Loucy (cell line): ENCODE results near the gene UQCC5.

ENCODE experiments used
- H2AFZ ChIP-seq: fragments of 200-600 bp; sonication (generic); 2 replicates; pipeline ENCODE4 v1.6.0; 2016; ENCODE audit warnings: antibody characterized with exemption, mild to moderate bottlenecking, low read length, moderate library complexity
- H3F3A ChIP-seq: fragments of 200-600 bp; 2 replicates; pipeline ENCODE4 v1.6.0; 2016; ENCODE audit warnings: antibody characterized with exemption, low read depth, mild to moderate bottlenecking
- H3K27me3 ChIP-seq: fragments of 200-600 bp; sonication (generic); 2 replicates; pipeline ENCODE4 v1.6.1; 2014; ENCODE audit warnings: low read length, mild to moderate bottlenecking; ENCODE audit not compliant: insufficient read depth, poor library complexity, severe bottlenecking
- H3K36me3 ChIP-seq: fragments of 200-600 bp; sonication (generic); 2 replicates; pipeline ENCODE4 v1.6.1; 2016; ENCODE audit warnings: low read length; ENCODE audit not compliant: insufficient read depth
- H3K4me1 ChIP-seq: fragments of 200-600 bp; sonication (generic); 2 replicates; pipeline ENCODE4 v1.5.1; 2014; ENCODE audit warnings: low read length, mild to moderate bottlenecking; ENCODE audit not compliant: insufficient read depth, poor library complexity, severe bottlenecking
- H3K4me2 ChIP-seq: fragments of 200-600 bp; sonication (generic); 2 replicates; pipeline ENCODE4 v1.6.0; 2014; ENCODE audit warnings: antibody characterized with exemption, low read length, low read depth, mild to moderate bottlenecking; ENCODE audit not compliant: poor library complexity, severe bottlenecking
- H3K4me3 ChIP-seq: fragments of 200-600 bp; sonication (generic); 2 replicates; pipeline ENCODE4 v1.5.1; 2014; ENCODE audit warnings: low read length, mild to moderate bottlenecking, mixed read lengths; ENCODE audit not compliant: poor library complexity, severe bottlenecking
- H3K79me2 ChIP-seq: fragments of 200-600 bp; sonication (generic); 2 replicates; pipeline ENCODE4 v1.6.1; 2014; ENCODE audit warnings: low read length; ENCODE audit not compliant: insufficient read depth
- H3K9ac ChIP-seq: fragments of 200-600 bp; sonication (generic); 2 replicates; pipeline ENCODE4 v1.6.0; 2014; ENCODE audit warnings: mild to moderate bottlenecking, low read depth, low read length, moderate library complexity; ENCODE audit not compliant: poor library complexity, severe bottlenecking
- H3K9me2 ChIP-seq: fragments of 200-600 bp; sonication (generic); replicated peaks from 2 replicates; pipeline ENCODE4 v1.6.1; 2016; ENCODE audit warnings: low read depth, low read length, mixed read lengths
- H3K9me3 ChIP-seq: fragments of 200-600 bp; sonication (generic); 2 replicates; pipeline ENCODE4 v1.6.1; 2014; ENCODE audit warnings: mild to moderate bottlenecking, antibody characterized with exemption, low read length, low read depth; ENCODE audit not compliant: insufficient read depth
- H4K20me1 ChIP-seq: fragments of 200-600 bp; sonication (generic); 2 replicates; pipeline ENCODE4 v1.6.0; 2014; ENCODE audit warnings: antibody characterized with exemption, low read length, mild to moderate bottlenecking; ENCODE audit not compliant: insufficient read depth, poor library complexity, severe bottlenecking
- CTCF ChIP-seq: fragments of 200-600 bp; sonication (generic); conservative IDR thresholded peaks from 2 replicates; pipeline ENCODE4 v1.5.1; 2014; ENCODE audit warnings: mild to moderate bottlenecking, antibody characterized with exemption, low read length
- EZH2phosphoT487 ChIP-seq: fragments of 200-600 bp; IDR thresholded peaks from 2 replicates; pipeline ENCODE4 v1.6.1; 2018; ENCODE audit warnings: antibody characterized with exemption, mild to moderate bottlenecking, moderate library complexity, borderline replicate concordance

The UQCC5 gene

GRCh38 chr3:52494445-52494844, 42.0 kb upstream of the UQCC5 start:
- H3K9me2 ChIP-seq = no peaks in the 10 kb centered on the region
- no peak overlapping the region for H3K4me2 ChIP-seq
- no peaks in the 10 kb centered on the region for H3F3A ChIP-seq
- H3K4me1 ChIP-seq = no peaks in the 10 kb centered on the region
- TF ChIP-seq CTCF (no peak), EZH2phosphoT487 (no peak)
- no peaks in the 10 kb centered on the region for H3K27me3 ChIP-seq
- no peak overlapping the region for H2AFZ ChIP-seq
- H3K36me3 ChIP-seq = peaks cover 39% of the 10 kb centered on the region; the same call in 1 of the 2 replicates
- no peak overlapping the region for H3K9ac ChIP-seq
- no peaks in the 10 kb centered on the region for H3K9me3 ChIP-seq
- H4K20me1 ChIP-seq = no peaks in the 10 kb centered on the region
- H3K79me2 ChIP-seq = no peaks in the 10 kb centered on the region
- no peak overlapping the region for H3K4me3 ChIP-seq

GRCh38 chr3:52494886-52495495, 41.4 kb upstream of the UQCC5 start, which contains the start of gene STAB1:
STAB1 (plus strand) TSS chr3:52495338; CDS start chr3:52495414, 76 bp downstream.
- H4K20me1 ChIP-seq = no peaks in the 10 kb centered on the region
- no peak within 1 kb of the TSS for H3K4me2 ChIP-seq
- no peaks in the 10 kb centered on the region for H3K27me3 ChIP-seq
- H3K9ac ChIP-seq = no peak within 1 kb of the TSS
- no peaks in the 10 kb centered on the region for H3K9me2 ChIP-seq
- no peak within 1 kb of the TSS for H2AFZ ChIP-seq
- no peak within 1 kb of the TSS for H3K4me3 ChIP-seq
- H3F3A ChIP-seq = no peaks in the 10 kb centered on the region
- no peak for TF ChIP-seq CTCF
- no peak for TF ChIP-seq EZH2phosphoT487
- peaks cover 34% of the 10 kb centered on the region; the same call in 1 of the 2 replicates for H3K36me3 ChIP-seq
- H3K79me2 ChIP-seq = no peaks in the 10 kb centered on the region
- no peaks in the 10 kb centered on the region for H3K4me1 ChIP-seq
- H3K9me3 ChIP-seq = no peaks in the 10 kb centered on the region

- Histone ChIP-seq H3K9me3 (no peaks in the 10 kb centered on the region), H3K36me3 (peaks cover 24% of the 10 kb centered on the region; the same call in 1 of the 2 replicates), H4K20me1 (no peaks in the 10 kb centered on the region), H3F3A (no peaks in the 10 kb centered on the region), H3K27me3 (no peaks in the 10 kb centered on the region), H3K4me2 (no peak overlapping the region), H3K4me1 (no peaks in the 10 kb centered on the region), H3K79me2 (no peaks in the 10 kb centered on the region), H3K9me2 (no peaks in the 10 kb centered on the region), H2AFZ (no peak overlapping the region), H3K9ac (no peak overlapping the region), H3K4me3 (no peak overlapping the region)
- no peak for TF ChIP-seq EZH2phosphoT487
- TF ChIP-seq CTCF = no peak
These were observed 40.4 kb upstream of the UQCC5 start for GRCh38 chr3:52495777-52496602.
